Choroid plexus epithelial cell (primary cell): ENCODE data around the gene CNOT2.

Experiments used
- DNase-seq: peaks from one replicate; pipeline ENCODE4 v3.0.0-alpha.2; 2010; ENCODE audit warnings: low read depth
- H3K4me3 ChIP-seq: 2 replicates; pipeline ENCODE4 v1.5.1; 2011; ENCODE audit warnings: low read depth, mild to moderate bottlenecking, control low read depth, low read length, moderate library complexity
- TF ChIP-seq, protein P1 (sequence below): conservative IDR thresholded peaks from 2 replicates; pipeline ENCODE4 v1.5.1; 2011; ENCODE audit warnings: low read depth, mild to moderate bottlenecking, control low read depth, inconsistent platforms, low read length, moderate library complexity

Gene CNOT2

DNA sequence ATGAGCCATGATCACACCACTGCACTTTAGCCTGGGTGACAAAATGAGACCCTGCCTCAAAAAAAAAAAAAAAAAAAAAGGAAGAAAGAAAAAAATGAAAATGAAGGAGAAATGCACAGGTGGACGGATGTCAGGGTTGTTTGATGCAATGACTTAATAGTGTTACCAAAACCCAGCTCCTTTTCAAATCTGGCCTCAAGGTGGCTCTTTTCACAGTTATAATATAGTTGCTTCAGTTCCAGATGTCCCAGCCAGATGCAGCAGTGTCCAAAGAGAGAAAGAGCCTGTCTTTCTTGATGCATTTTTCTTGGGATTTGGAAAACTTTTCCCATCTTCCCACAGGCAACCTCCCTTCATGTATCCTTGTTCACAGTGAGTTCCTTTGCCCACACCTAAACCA is 159.4 kb downstream of the CNOT2 start:
- no peak overlapping the region for H3K4me3 ChIP-seq
- TF ChIP-seq, protein P1, sequence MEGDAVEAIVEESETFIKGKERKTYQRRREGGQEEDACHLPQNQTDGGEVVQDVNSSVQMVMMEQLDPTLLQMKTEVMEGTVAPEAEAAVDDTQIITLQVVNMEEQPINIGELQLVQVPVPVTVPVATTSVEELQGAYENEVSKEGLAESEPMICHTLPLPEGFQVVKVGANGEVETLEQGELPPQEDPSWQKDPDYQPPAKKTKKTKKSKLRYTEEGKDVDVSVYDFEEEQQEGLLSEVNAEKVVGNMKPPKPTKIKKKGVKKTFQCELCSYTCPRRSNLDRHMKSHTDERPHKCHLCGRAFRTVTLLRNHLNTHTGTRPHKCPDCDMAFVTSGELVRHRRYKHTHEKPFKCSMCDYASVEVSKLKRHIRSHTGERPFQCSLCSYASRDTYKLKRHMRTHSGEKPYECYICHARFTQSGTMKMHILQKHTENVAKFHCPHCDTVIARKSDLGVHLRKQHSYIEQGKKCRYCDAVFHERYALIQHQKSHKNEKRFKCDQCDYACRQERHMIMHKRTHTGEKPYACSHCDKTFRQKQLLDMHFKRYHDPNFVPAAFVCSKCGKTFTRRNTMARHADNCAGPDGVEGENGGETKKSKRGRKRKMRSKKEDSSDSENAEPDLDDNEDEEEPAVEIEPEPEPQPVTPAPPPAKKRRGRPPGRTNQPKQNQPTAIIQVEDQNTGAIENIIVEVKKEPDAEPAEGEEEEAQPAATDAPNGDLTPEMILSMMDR, result peak; percentile 14
- DNase-seq, result peak; percentile 9

DNA sequence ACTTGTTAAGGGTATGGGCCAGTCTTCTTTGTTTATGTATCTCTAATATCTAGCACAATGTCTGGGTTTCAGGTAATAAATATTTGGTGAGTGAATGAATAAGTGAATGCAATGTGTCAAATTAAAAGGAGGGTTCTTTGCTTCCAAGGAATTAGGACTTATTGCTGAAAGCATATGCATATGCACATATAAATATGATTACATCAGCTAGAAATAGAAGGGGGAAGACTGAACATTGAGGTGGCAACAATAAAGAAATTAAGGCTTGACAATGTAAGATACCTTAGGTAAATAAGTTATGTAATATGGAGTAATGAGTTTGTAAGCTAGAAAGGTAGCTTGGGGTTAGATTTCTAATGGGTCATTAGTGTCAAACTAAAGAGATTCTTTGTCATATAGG is 160.6 kb downstream of the CNOT2 start:
- TF ChIP-seq, protein P1, result no peak
- DNase-seq, result no peak
- no peak overlapping the region for H3K4me3 ChIP-seq
